PC-9 (cell line): ENCODE measurements around the gene JUND. TPM values are rescaled to one million over a fixed set of nuclear protein-coding genes. Genes with fewer than 3 reads are reported as not detected.
A peak's percentile ranks its signal among the peaks of the same experiment; 100 is the strongest.

Experiments used
- BruUV-seq: library from RNA; stranded (reverse); fragments of 400-500 nt; replicated peaks from 2 replicates; lab custom pipeline; 2021; lab: Mats Ljungman, UMichigan
- CTCF ChIA-PET: fragments of 300-600 bp; sonication (Branson Sonifier 250); formaldehyde crosslinking; loops from one replicate; lab custom pipeline; 2022; ENCODE audit warnings: antibody characterized with exemption; lab: Charles Lee
- POLR2A ChIA-PET: fragments of 300-600 bp; sonication (Branson Sonifier 250); formaldehyde crosslinking; loops from one replicate; lab custom pipeline; 2022; ENCODE audit warnings: antibody characterized with exemption; ENCODE audit not compliant: unreplicated experiment; lab: Charles Lee
- DNase-seq, 2 experiments: peaks; one replicate each; pipeline versions ENCODE4 v3.0.0 to v3.0.0-alpha.2; 2015 to 2022; ENCODE audit warnings: mixed read lengths in 1 of 2
- H2AFZ ChIP-seq: fragments of 200-600 bp; sonication (generic); 2 replicates; pipeline ENCODE4 v1.8.1; 2017; ENCODE audit warnings: antibody characterized with exemption
- H3F3A ChIP-seq: fragments of 200-600 bp; sonication (generic); 2 replicates; pipeline ENCODE4 v1.8.1; 2017; ENCODE audit warnings: antibody characterized with exemption, mild to moderate bottlenecking, low read depth; ENCODE audit not compliant: insufficient read depth
- H3K27ac ChIP-seq: fragments of 200-600 bp; sonication (generic); 2 replicates; pipeline ENCODE4 v1.6.1; 2016; ENCODE audit warnings: mixed run types
- H3K27me3 ChIP-seq: fragments of 200-600 bp; sonication (generic); 2 replicates; pipeline ENCODE4 v1.6.1; 2016; ENCODE audit warnings: low read depth, mixed run types; ENCODE audit not compliant: insufficient read depth
- H3K36me3 ChIP-seq: fragments of 200-600 bp; sonication (generic); 2 replicates; pipeline ENCODE4 v1.6.1; 2016; ENCODE audit warnings: low read depth, mixed run types
- H3K4me1 ChIP-seq: fragments of 200-600 bp; sonication (generic); replicated peaks from 2 replicates; pipeline ENCODE4 v1.6.1; 2016; ENCODE audit warnings: mixed run types; ENCODE audit not compliant: insufficient read depth
- H3K4me2 ChIP-seq: fragments of 200-600 bp; sonication (generic); 2 replicates; pipeline ENCODE4 v1.6.1; 2017; ENCODE audit warnings: mixed run types
- H3K4me3 ChIP-seq: fragments of 200-600 bp; sonication (generic); 2 replicates; pipeline ENCODE4 v1.6.1; 2016; ENCODE audit warnings: mixed run types
- H3K79me2 ChIP-seq: fragments of 200-600 bp; sonication (generic); 2 replicates; pipeline ENCODE4 v1.6.1; 2017; ENCODE audit warnings: low read depth, mixed run types
- H3K9me2 ChIP-seq: fragments of 200-600 bp; sonication (generic); 2 replicates; pipeline ENCODE4 v1.8.1; 2017; ENCODE audit warnings: mild to moderate bottlenecking; ENCODE audit not compliant: insufficient read depth
- H3K9me3 ChIP-seq: fragments of 200-600 bp; sonication (generic); 2 replicates; pipeline ENCODE4 v1.8.1; 2016; ENCODE audit warnings: low read depth; ENCODE audit not compliant: insufficient read depth
- H4K20me1 ChIP-seq: fragments of 200-600 bp; sonication (generic); 2 replicates; pipeline ENCODE4 v1.8.1; 2017; ENCODE audit not compliant: insufficient read depth
- CTCF ChIP-seq: fragments of 200-600 bp; sonication (generic); conservative IDR thresholded peaks from 2 replicates; pipeline ENCODE4 v1.6.1; 2017; ENCODE audit warnings: mixed run types, antibody characterized with exemption, mild to moderate bottlenecking, moderate library complexity
- EZH2 ChIP-seq: fragments of 200-600 bp; sonication (generic); IDR thresholded peaks from 2 replicates; pipeline ENCODE4 v1.8.0; 2017; ENCODE audit warnings: antibody characterized with exemption, low read depth
- intact Hi-C: fragments of 100-400 bp; cut with micrococcal nuclease; formaldehyde crosslinking; loops from one replicate; pipeline ENCODE4 v1.10.0; 2022; ENCODE audit not compliant: unreplicated experiment
- total RNA-seq: library from RNA; stranded (reverse); gene quantifications from 2 replicates; pipeline ENCODE4 v1.2.3, GENCODE V29; 2021

Gene JUND
- total RNA-seq, 1 experiment from 2014 or later: 115 TPM

GRCh38 chr19:18304208-18304457, 22.7 kb upstream of the JUND start:
- no peaks in the 10 kb centered on the region for H3K9me2 ChIP-seq
- H3K9me3 ChIP-seq: no peaks in the 10 kb centered on the region
- no TSS peak for BruUV-seq
- H3K4me1 ChIP-seq: peaks cover 45% of the 10 kb centered on the region
- ChIA-PET POLR2A (interaction anchor here (0.6 to 3.4 kb wide), 5 partner anchors 12 to 867 kb away, joined by 5 to 63 read pairs (median 23); partner anchors contain the start of gene JUND), CTCF (interaction anchor here (0.7 to 1.9 kb wide), 2 partner anchors 25 to 35 kb away, joined by 3 to 17 read pairs; no protein-coding TSS in a partner anchor)
- H4K20me1 ChIP-seq: no peaks in the 10 kb centered on the region
- no peaks in the 10 kb centered on the region for H3K36me3 ChIP-seq
- peak overlapping the region; percentile 63 for H3K4me2 ChIP-seq
- peaks cover 71% of the 10 kb centered on the region for H3F3A ChIP-seq
- TF ChIP-seq CTCF (no peak), EZH2 (no peak)
- DNase-seq: no peak
- no peaks in the 10 kb centered on the region for H3K27me3 ChIP-seq
- no peak overlapping the region for H2AFZ ChIP-seq
- H3K4me3 ChIP-seq: no peak overlapping the region
- no peaks in the 10 kb centered on the region; the same call in 1 of the 2 replicates for H3K79me2 ChIP-seq
- peak overlapping the region; percentile 4; the same call in 1 of the 2 replicates for H3K27ac ChIP-seq
- intact Hi-C loops: loop anchor here (1.0 to 2.0 kb wide), 2 partner anchors 19 to 23 kb away; partner anchors contain the start of genes JUND and LSM4

- ChIA-PET CTCF (interaction anchor here (0.6 to 1.1 kb wide), 3 partner anchors 27 to 117 kb away, joined by 3 to 13 read pairs (median 6); partner anchors contain the start of gene SSBP4), POLR2A (interaction anchor here (0.7 to 1.3 kb wide), 2 partner anchors 9 to 20 kb away, joined by 8 to 9 read pairs; partner anchors contain the start of gene JUND)
- no peak for DNase-seq
- Histone ChIP-seq H3K4me3 (no peak overlapping the region), H3K36me3 (no peaks in the 10 kb centered on the region), H3K27ac (peak overlapping the region; percentile 78; the same call in 1 of the 2 replicates), H3K9me2 (no peaks in the 10 kb centered on the region), H3K79me2 (no peaks in the 10 kb centered on the region; the same call in 1 of the 2 replicates), H3K27me3 (no peaks in the 10 kb centered on the region), H3F3A (peaks cover 64% of the 10 kb centered on the region), H3K4me2 (no peak overlapping the region), H2AFZ (no peak overlapping the region), H3K4me1 (peaks cover 56% of the 10 kb centered on the region), H3K9me3 (no peaks in the 10 kb centered on the region), H4K20me1 (no peaks in the 10 kb centered on the region)
- no peak for TF ChIP-seq EZH2
- no peak for TF ChIP-seq CTCF
- BruUV-seq: no TSS peak
- intact Hi-C loops: no loop called here
Measured at GRCh38 chr19:18301718-18302111, 20.3 kb upstream of the JUND start.

GRCh38 chr19:18300930-18301717, 19.7 kb upstream of the JUND start:
- H3F3A ChIP-seq: peaks cover 58% of the 10 kb centered on the region
- no peaks in the 10 kb centered on the region; the same call in 1 of the 2 replicates for H3K79me2 ChIP-seq
- no peak overlapping the region for H3K4me3 ChIP-seq
- no TSS peak for BruUV-seq
- H3K9me2 ChIP-seq: no peaks in the 10 kb centered on the region
- DNase-seq: peak; percentile 87 to 92
- no peaks in the 10 kb centered on the region for H3K27me3 ChIP-seq
- intact Hi-C loops: no loop called here
- no peak overlapping the region for H2AFZ ChIP-seq
- peak overlapping the region; percentile 36 for H3K4me2 ChIP-seq
- ChIA-PET POLR2A (interaction anchor here (0.6 to 1.3 kb wide), 4 partner anchors 8 to 21 kb away, joined by 3 to 9 read pairs (median 6); partner anchors contain the start of gene JUND), CTCF (interaction anchor here (0.6 to 1.1 kb wide), 3 partner anchors 22 to 118 kb away, joined by 3 to 6 read pairs (median 3); partner anchors contain the start of gene SSBP4)
- H3K27ac ChIP-seq: peak overlapping the region; percentile 78
- H4K20me1 ChIP-seq: no peaks in the 10 kb centered on the region
- no peaks in the 10 kb centered on the region for H3K9me3 ChIP-seq
- H3K4me1 ChIP-seq: peaks cover 56% of the 10 kb centered on the region
- TF ChIP-seq EZH2 (no peak), CTCF (no peak)
- no peaks in the 10 kb centered on the region for H3K36me3 ChIP-seq
